K562 (cell line): Measurements from ENCODE around the gene KLHL18. TPM values are rescaled to one million over a fixed set of nuclear protein-coding genes. Genes with fewer than 3 reads are reported as not detected.

Source experiments
- ARNT ChIP-seq, 2 experiments: fragments of 450-650 bp; IDR thresholded peaks; 2 replicates each; pipeline ENCODE4 v1.6.1; 2016; ENCODE audit warnings: mild to moderate bottlenecking in 1 of 2
- CBFA2T3 ChIP-seq: fragments of 450-650 bp; IDR thresholded peaks from 2 replicates; pipeline ENCODE4 v1.6.1; 2017
- CBX8 ChIP-seq: fragments of 200-600 bp; sonication (generic); IDR thresholded peaks from 2 replicates; pipeline ENCODE4 v1.6.1; 2012; ENCODE audit warnings: borderline replicate concordance, mixed run types, low read depth, mild to moderate bottlenecking, moderate library complexity, mixed read lengths, low read length, control low read depth, inconsistent platforms; ENCODE audit not compliant: poor library complexity, severe bottlenecking; ENCODE audit errors: extremely low read depth
- ELF2 ChIP-seq: fragments of 250-450 bp; sonication (Bioruptor Pico); IDR thresholded peaks from 2 replicates; pipeline ENCODE4 v1.5.0; 2021; ENCODE audit warnings: mild to moderate bottlenecking
- EP300 ChIP-seq: IDR thresholded peaks from 2 replicates; pipeline ENCODE4 v1.6.1; 2012; ENCODE audit warnings: low read length, improper control_type of control experiment
- ESRRA ChIP-seq: fragments of 450-650 bp; IDR thresholded peaks from 2 replicates; pipeline ENCODE4 v1.6.1; 2014; ENCODE audit warnings: low read depth, mild to moderate bottlenecking, moderate library complexity, borderline replicate concordance
- HDAC3 ChIP-seq: fragments of 450-650 bp; IDR thresholded peaks from 2 replicates; pipeline ENCODE4 v1.6.1; 2018; ENCODE audit warnings: borderline replicate concordance, mild to moderate bottlenecking, moderate library complexity; ENCODE audit not compliant: partially characterized antibody
- HDAC8 ChIP-seq: fragments of 450-650 bp; IDR thresholded peaks from 2 replicates; pipeline ENCODE4 v1.6.1; 2016; ENCODE audit warnings: mild to moderate bottlenecking, missing genetic modification characterization, moderate library complexity, missing compliant biosample characterization
- MAFK ChIP-seq: IDR thresholded peaks from 2 replicates; pipeline ENCODE4 v1.6.1; 2011; ENCODE audit warnings: low read length, improper control_type of control experiment
- MED1 ChIP-seq: sonication (generic); formaldehyde crosslinking; IDR thresholded peaks from 2 replicates; pipeline ENCODE4 v1.8.1; 2023; ENCODE audit warnings: missing genetic modification reagents, borderline replicate concordance
- MEF2D ChIP-seq: conservative IDR thresholded peaks from 2 replicates; pipeline ENCODE4 v1.6.1; 2016; ENCODE audit warnings: low read depth, missing genetic modification characterization, missing compliant biosample characterization
- NR0B1 ChIP-seq: fragments of 450-650 bp; IDR thresholded peaks from one replicate; pipeline ENCODE4 v1.6.1; 2018; ENCODE audit warnings: mild to moderate bottlenecking, moderate library complexity; ENCODE audit not compliant: partially characterized antibody
- NR3C1 ChIP-seq: sonication (generic); formaldehyde crosslinking; IDR thresholded peaks from 2 replicates; pipeline ENCODE4 v1.8.1; 2022; ENCODE audit warnings: missing genetic modification reagents
- RBBP5 ChIP-seq: fragments of 200-600 bp; sonication (generic); IDR thresholded peaks from 2 replicates; pipeline ENCODE4 v1.6.1; 2012; ENCODE audit warnings: borderline replicate concordance, mild to moderate bottlenecking, low read length, control low read depth, inconsistent platforms; ENCODE audit not compliant: insufficient read depth, poor library complexity, severe bottlenecking
- RBM14 ChIP-seq: fragments of 200-400 bp; formaldehyde crosslinking; IDR thresholded peaks from 2 replicates; pipeline ENCODE4 v1.6.1; 2018; ENCODE audit warnings: low read depth, mild to moderate bottlenecking, low read length, moderate library complexity, borderline replicate concordance; ENCODE audit not compliant: insufficient read depth
- RERE ChIP-seq: sonication (generic); formaldehyde crosslinking; IDR thresholded peaks from 2 replicates; pipeline ENCODE4 v1.8.0; 2023; ENCODE audit warnings: missing genetic modification reagents, mild to moderate bottlenecking, borderline replicate concordance
- SOX6 ChIP-seq: fragments of 450-650 bp; IDR thresholded peaks from 2 replicates; pipeline ENCODE4 v1.6.1; 2014; ENCODE audit warnings: mild to moderate bottlenecking
- TAL1 ChIP-seq: fragments of 450-650 bp; IDR thresholded peaks from 2 replicates; pipeline ENCODE4 v1.6.1; 2016; ENCODE audit warnings: mild to moderate bottlenecking
- TCF15 ChIP-seq: fragments of 250-450 bp; sonication (Bioruptor Pico); IDR thresholded peaks from 2 replicates; pipeline ENCODE4 v1.8.0; 2022; ENCODE audit warnings: moderate library complexity, mild to moderate bottlenecking, inconsistent platforms
- XRCC3 ChIP-seq: fragments of 450-650 bp; IDR thresholded peaks from 2 replicates; pipeline ENCODE4 v1.6.1; 2017; ENCODE audit warnings: mild to moderate bottlenecking, moderate library complexity
- ZNF232 ChIP-seq: sonication (generic); formaldehyde crosslinking; IDR thresholded peaks from 2 replicates; pipeline ENCODE4 v1.8.0; 2022; ENCODE audit warnings: mild to moderate bottlenecking, missing genetic modification reagents
- polyA plus RNA-seq, 8 experiments: library from polyadenylated mRNA; depleted of rRNA in 4 of 8; stranded (reverse) in 5 of 8; unstranded in 3 of 8; fragments of >200 nt; fragmentation: Nextera tagmentation in 2 of 8; fragmentation: Illumina TruSeq in 1 of 8; extraction: Ambion mirVana in 2 of 8; extraction: Trizol in 1 of 8; gene quantifications; 2 replicates each; pipeline versions ENCODE4 v1.2.1 to v1.2.3, GENCODE V29; 2011 to 2014; ENCODE audit warnings: inconsistent platforms in 1 of 8, missing spikeins in 1 of 8
- total RNA-seq, 7 experiments: library from RNA; depleted of rRNA in 6 of 7; stranded (reverse); fragments of >200 nt in 6 of 7; fragmentation: Illumina TruSeq in 2 of 7; extraction: Trizol in 2 of 7; gene quantifications; 2 replicates each; pipeline versions ENCODE4 v1.2.1 to v1.2.3, GENCODE V29; 2011 to 2021; ENCODE audit warnings: low replicate concordance in 1 of 7

Gene KLHL18
- total and polyA plus RNA-seq, 9 of the 15 experiments (the other 6 are each of a cell fraction or from before 2014, with no cell fraction given), result 26.7 to 97.5 (median 48.7) TPM

- TF ChIP-seq MEF2D (tag) (0 out of 2 replicates have a peak, but pooled peaks have one; percentile 52), NR0B1 (no peak), RBBP5 (peak; percentile 99), EP300 (peak; percentile 36; the same call in 1 of the 2 replicates), HDAC3 (peak; percentile 73), ELF2 (peak; percentile 99), RBM14 (no peak), TCF15 (CRISPR knock-in tag) (no peak), HDAC8 (tag) (peak; percentile 82; the same call in 1 of the 2 replicates), ESRRA (peak; percentile 97), CBFA2T3 (no peak), MAFK (no peak), CBX8 (no peak), NR3C1 (CRISPR knock-in tag) (no peak), XRCC3 (no peak), RERE (no peak), ZNF232 (CRISPR knock-in tag) (peak; percentile 38; the same call in 1 of the 2 replicates), ARNT (IDR thresholded peaks at IDR 0.05) (peak in 1 of 2 experiments; percentile 60; a peak in 1 of 4 replicates), TAL1 (no peak), SOX6 (peak; percentile 72; the same call in 1 of the 2 replicates), MED1 (no peak)
Measured at GRCh38 chr3:47282424-47283192, at the start of gene KLHL18, which contains the start of gene KIF9 (continued).
